ENCODE data around the gene CFAP20DC.

DNA sequence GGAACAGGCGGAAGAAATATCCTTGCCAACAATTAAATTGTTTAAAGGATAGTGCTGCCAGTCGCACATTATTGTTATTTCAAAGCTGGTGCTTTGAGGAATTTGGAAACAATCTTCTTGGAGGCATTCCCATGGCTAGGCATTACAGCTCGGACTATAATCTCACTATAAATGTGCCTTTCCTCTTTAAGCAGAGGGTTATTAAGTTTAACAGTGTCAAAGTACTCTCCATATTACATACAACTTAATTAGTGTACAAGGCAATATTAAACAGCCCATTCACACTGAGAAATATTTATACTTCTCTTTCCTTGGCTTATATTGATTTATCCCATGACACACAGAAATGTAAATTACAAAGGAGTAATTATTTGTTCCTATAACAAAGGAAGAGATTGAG lies 329.3 kb downstream of the CFAP20DC start:
- no peak for TF ChIP-seq CTCF (IDR thresholded peaks at IDR 0.05)
- TF ChIP-seq POLR2A (IDR thresholded peaks at IDR 0.05; ENCODE audit: low read depth) = no peak
- no peak for TF ChIP-seq POLR2AphosphoS5 (IDR thresholded peaks at IDR 0.05)

Data from esophagus muscularis mucosa (tissue), 3 donors.